Right lobe of liver (tissue), 6 donors: Measurements from ENCODE around the gene HHAT. TPM values are rescaled to one million over a fixed set of nuclear protein-coding genes. Genes with fewer than 3 reads are reported as not detected.

Experiments used
- ATAC-seq, 4 donors: fragments of 200-7000 bp; cut with Tn5 transposase; one replicate each; pipeline ENCODE4 v1.9.1; 2020; ENCODE audit warnings: mild to moderate bottlenecking in 4 of 4, moderate library complexity in 4 of 4
- DNase-seq, 3 donors: peaks; one replicate each; pipeline ENCODE4 v3.0.0-alpha.2; 2020
- H3K27ac ChIP-seq, 3 donors: fragments of 200-600 bp; one replicate each; pipeline ENCODE4 v1.8.0; 2022
- H3K27me3 ChIP-seq, 2 donors: fragments of 200-600 bp; one replicate each; pipeline ENCODE4 v1.8.0; 2022
- H3K36me3 ChIP-seq, 4 donors: fragments of 200-600 bp; sonication (generic) in 1 of 4; one replicate each; pipeline versions ENCODE4 v1.5.1 to v1.8.0; 2017 to 2022; ENCODE audit warnings: control low read depth in 1 of 4
- H3K4me1 ChIP-seq, 4 donors: fragments of 200-600 bp; sonication (generic) in 1 of 4; one replicate each; pipeline versions ENCODE4 v1.5.1 to v1.8.0; 2017 to 2022; ENCODE audit warnings: control low read depth in 1 of 4
- H3K4me3 ChIP-seq, 3 donors: fragments of 200-600 bp; one replicate each; pipeline ENCODE4 v1.8.0; 2022
- H3K9me3 ChIP-seq, 4 donors: fragments of 200-600 bp; sonication (generic) in 1 of 4; one replicate each; pipeline versions ENCODE4 v1.5.1 to v1.8.0; 2017 to 2022; ENCODE audit warnings: control low read depth in 1 of 4
- CTCF ChIP-seq, 4 donors: fragments of 200-600 bp in 3 of 4; fragments of 450-650 bp in 1 of 4; IDR thresholded peaks; one replicate each; pipeline versions ENCODE4 v1.5.1 to v1.8.0; 2016 to 2022; ENCODE audit warnings: antibody characterized with exemption in 4 of 4, mild to moderate bottlenecking in 2 of 4
- POLR2A ChIP-seq: fragments of 450-650 bp; IDR thresholded peaks from one replicate; pipeline ENCODE4 v1.6.1; 2017; ENCODE audit warnings: antibody characterized with exemption, mild to moderate bottlenecking
- WGBS: methylation state at CpG from one replicate; pipeline ENCODE4 v1.1.6; 2018; ENCODE audit warnings: low coverage, low lambda C conversion rate; ENCODE audit not compliant: insufficient coverage; ENCODE audit errors: missing lambda C conversion rate; 5-methylcytosine and 5-hydroxymethylcytosine counted together
- intact Hi-C, 2 donors: fragments of 100-400 bp; cut with DNase I; formaldehyde crosslinking; loops; one replicate each; pipeline versions ENCODE4 v1.11.2 to v1.14.1; 2022
- total RNA-seq, 6 experiments: library from RNA; depleted of rRNA in 2 of 6; stranded (reverse); fragments of >200 nt in 2 of 6; fragmentation: NEBNext Ultra II Directional in 3 of 6; extraction: Animal tissue kit (Norgen Biotek cat#: 25700) in 3 of 6; gene quantifications; one replicate each; pipeline versions ENCODE4 v1.1.0 to v1.2.4, GENCODE V29; 2016 to 2023
- donor health status: DM: no; HTN: yes; CAD: no.
- donor health status: DM: no; HTN: no; CAD: no.
- donor health status: DM: no; HTN: no; CAD: no.
- donor health status: DM: no; HTN: yes; CAD: no.
- donor health status: DM: no; HTN: yes; CAD: no.

HHAT gene
- total RNA-seq, 6 experiments from 2014 or later, result 2.2 to 4.1 (median 2.7) TPM

- TF ChIP-seq POLR2A, result no peak
- TF ChIP-seq CTCF (IDR thresholded peaks at IDR 0.05), result no peak
Measured at GRCh38 chr1:210709701-210710100, 381.0 kb downstream of the HHAT start.

GRCh38 chr1:210711825-210712612 is 383.3 kb downstream of the HHAT start:
- WGBS, result 57% methylated on average over 4 of the region's 7 CpGs
- TF ChIP-seq CTCF (IDR thresholded peaks at IDR 0.05), result peak; percentile 31 to 46 (median 44)
- TF ChIP-seq POLR2A, result no peak
- H3K4me3 ChIP-seq, result no peak overlapping the region
- H3K9me3 ChIP-seq, result no peaks in the 10 kb centered on the region
- intact Hi-C loops, result loop anchor here in 1 of 2 donors (10.0 kb wide), 1 partner anchor 257 kb away; no protein-coding TSS in a partner anchor
- no peaks in the 10 kb centered on the region for H3K36me3 ChIP-seq
- H3K27ac ChIP-seq, result no peak overlapping the region
- H3K4me1 ChIP-seq, result peaks cover 0 to 11% (median 1%) of the 10 kb centered on the region in 4 donors
- DNase-seq (peak in 2 of 3 donors; percentile 39 to 63), ATAC-seq (peak; percentile 70 to 82 (median 77))
- H3K27me3 ChIP-seq, result no peaks in the 10 kb centered on the region

More at GRCh38 chr1:210709701-210710100, 381.0 kb downstream of the HHAT start:
- 73% methylated on average over 2 of the region's 2 CpGs for WGBS
- H3K27me3 ChIP-seq, result no peaks in the 10 kb centered on the region
- H3K4me3 ChIP-seq, result no peak overlapping the region
- peaks cover 0 to 23% (median 8%) of the 10 kb centered on the region in 4 donors for H3K4me1 ChIP-seq
- DNase-seq, result no peak
- H3K9me3 ChIP-seq, result no peaks in the 10 kb centered on the region
- H3K36me3 ChIP-seq, result no peaks in the 10 kb centered on the region
- no peak for ATAC-seq
- intact Hi-C loops, result loop anchor here in 1 of 2 donors (10.0 kb wide), 1 partner anchor 255 kb away; no protein-coding TSS in a partner anchor
- H3K27ac ChIP-seq, result no peak overlapping the region

DNA sequence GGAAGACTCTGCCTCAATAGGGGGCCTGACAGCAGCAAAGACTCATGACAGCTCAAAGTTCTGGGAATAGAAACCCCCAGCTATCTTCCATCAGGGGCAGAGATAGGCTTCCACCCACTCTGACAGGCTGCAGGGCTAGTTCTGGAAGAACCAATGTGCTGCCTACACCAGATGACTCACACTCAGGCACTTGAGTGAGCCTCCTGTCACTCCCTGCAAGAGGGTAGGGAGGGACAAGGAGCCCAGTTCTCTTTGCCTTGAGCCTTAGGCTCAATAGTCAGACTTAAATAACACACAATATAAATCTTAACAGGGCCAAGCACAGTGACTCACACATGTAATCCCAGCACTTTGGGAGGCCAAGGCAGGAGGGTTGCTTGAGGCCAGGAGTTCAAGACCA is 386.4 kb downstream of the HHAT start:
- no peaks in the 10 kb centered on the region for H3K4me1 ChIP-seq
- H3K9me3 ChIP-seq, result no peaks in the 10 kb centered on the region
- H3K4me3 ChIP-seq, result no peak overlapping the region
- no peak for DNase-seq
- intact Hi-C loops, result loop anchor here in 1 of 2 donors (10.0 kb wide), 1 partner anchor 260 kb away; no protein-coding TSS in a partner anchor
- no peaks in the 10 kb centered on the region for H3K27me3 ChIP-seq
- no peak for TF ChIP-seq POLR2A
- no peak for TF ChIP-seq CTCF (IDR thresholded peaks at IDR 0.05)
- no peak overlapping the region for H3K27ac ChIP-seq
- no peak for ATAC-seq
- H3K36me3 ChIP-seq, result no peaks in the 10 kb centered on the region

DNA sequence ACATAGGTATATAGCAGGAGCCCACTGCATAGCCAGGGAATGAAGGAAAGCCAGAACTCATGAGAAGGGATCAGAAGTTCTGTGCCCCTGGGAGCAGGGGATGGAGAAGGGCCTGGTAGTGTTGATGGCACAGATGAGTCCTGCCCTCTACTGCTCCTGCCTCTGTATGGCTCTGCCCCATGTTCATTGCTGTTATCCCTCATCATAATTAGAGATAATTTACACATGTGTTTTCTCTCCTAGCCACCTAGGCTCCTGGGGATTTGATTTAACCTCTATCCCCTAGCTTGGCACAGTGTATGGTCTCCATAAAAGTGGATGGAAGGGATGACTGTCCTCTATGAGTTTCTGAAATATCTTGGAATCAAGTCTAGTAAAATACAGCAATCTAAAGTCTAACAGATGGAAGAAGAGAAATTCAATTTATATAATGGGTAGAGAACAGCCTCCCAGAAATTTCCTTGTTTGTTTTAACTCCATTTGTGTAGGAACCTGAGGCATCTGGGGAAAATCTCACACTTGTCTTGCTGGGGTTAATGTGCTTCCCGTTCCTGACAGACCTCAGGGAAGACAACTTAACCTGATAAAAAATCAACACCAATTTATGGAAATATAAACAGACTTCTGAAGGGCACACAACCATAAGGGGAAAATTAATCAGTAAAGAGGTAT is 393.8 kb downstream of the HHAT start:
- no peaks in the 10 kb centered on the region for H3K27me3 ChIP-seq
- H3K4me1 ChIP-seq, result no peaks in the 10 kb centered on the region
- TF ChIP-seq POLR2A (no peak), CTCF (IDR thresholded peaks at IDR 0.05) (no peak)
- H3K9me3 ChIP-seq, result no peaks in the 10 kb centered on the region
- H3K36me3 ChIP-seq, result no peaks in the 10 kb centered on the region
- H3K27ac ChIP-seq, result no peak overlapping the region
- intact Hi-C loops, result no loop called here
- 53% methylated on average over 1 of the region's 1 CpG for WGBS
- no peak for DNase-seq
- no peak for ATAC-seq
- no peak overlapping the region for H3K4me3 ChIP-seq
